SJSA1 (cell line): ENCODE measurements around the gene LIME1. TPM values are rescaled to one million over a fixed set of nuclear protein-coding genes. Genes with fewer than 3 reads are reported as not detected.

Experiments used
- DNase-seq, 2 experiments: peaks; one replicate each; pipeline ENCODE4 v3.0.0-alpha.2; 2015 to 2020; ENCODE audit warnings: low spot score in 2 of 2, low read depth in 1 of 2
- H3K27ac ChIP-seq: fragments of 250-450 bp; sonication (Bioruptor Pico); 2 replicates; pipeline ENCODE4 v1.5.1; 2020; ENCODE audit warnings: mild to moderate bottlenecking, moderate library complexity
- H3K27me3 ChIP-seq: fragments of 250-450 bp; sonication (Bioruptor Pico); replicated peaks from 2 replicates; pipeline ENCODE4 v1.5.1; 2020; ENCODE audit warnings: mild to moderate bottlenecking, moderate library complexity
- H3K36me3 ChIP-seq: fragments of 250-450 bp; sonication (Bioruptor Pico); 2 replicates; pipeline ENCODE4 v1.5.1; 2020; ENCODE audit warnings: mild to moderate bottlenecking
- H3K4me1 ChIP-seq: fragments of 250-450 bp; sonication (Bioruptor Pico); replicated peaks from 2 replicates; pipeline ENCODE4 v1.6.1; 2021; ENCODE audit warnings: mild to moderate bottlenecking
- H3K4me3 ChIP-seq: fragments of 250-450 bp; sonication (Bioruptor Pico); 2 replicates; pipeline ENCODE4 v1.5.1; 2020; ENCODE audit warnings: mild to moderate bottlenecking
- H3K9me3 ChIP-seq: fragments of 250-450 bp; sonication (Bioruptor Pico); replicated peaks from 2 replicates; pipeline ENCODE4 v1.5.1; 2020; ENCODE audit warnings: mild to moderate bottlenecking
- total RNA-seq: library from RNA; depleted of rRNA; stranded (reverse); fragments of >200 nt; shearing (Covaris generic); gene quantifications from 2 replicates; pipeline ENCODE4 v1.2.3, GENCODE V29; 2014

Gene LIME1
- total RNA-seq, 1 experiment from 2014 or later: 10.2 TPM

- H3K27ac ChIP-seq: no peak overlapping the region
- peaks cover 30% of the 10 kb centered on the region for H3K4me1 ChIP-seq
Observed at GRCh38 chr20:63701329-63702035, 35.0 kb upstream of the LIME1 start.

GRCh38 chr20:63702036-63702665 is 34.3 kb upstream of the LIME1 start:
- Histone ChIP-seq H3K27me3 (no peaks in the 10 kb centered on the region), H3K27ac (no peak overlapping the region), H3K36me3 (peaks cover 74% of the 10 kb centered on the region), H3K4me3 (no peak overlapping the region), H3K9me3 (no peaks in the 10 kb centered on the region), H3K4me1 (peaks cover 35% of the 10 kb centered on the region)
- DNase-seq: no peak

More at GRCh38 chr20:63701329-63702035, 35.0 kb upstream of the LIME1 start:
- Histone ChIP-seq H3K36me3 (peaks cover 74% of the 10 kb centered on the region), H3K9me3 (no peaks in the 10 kb centered on the region), H3K27me3 (no peaks in the 10 kb centered on the region), H3K4me3 (no peak overlapping the region)
- DNase-seq: no peak

DNA sequence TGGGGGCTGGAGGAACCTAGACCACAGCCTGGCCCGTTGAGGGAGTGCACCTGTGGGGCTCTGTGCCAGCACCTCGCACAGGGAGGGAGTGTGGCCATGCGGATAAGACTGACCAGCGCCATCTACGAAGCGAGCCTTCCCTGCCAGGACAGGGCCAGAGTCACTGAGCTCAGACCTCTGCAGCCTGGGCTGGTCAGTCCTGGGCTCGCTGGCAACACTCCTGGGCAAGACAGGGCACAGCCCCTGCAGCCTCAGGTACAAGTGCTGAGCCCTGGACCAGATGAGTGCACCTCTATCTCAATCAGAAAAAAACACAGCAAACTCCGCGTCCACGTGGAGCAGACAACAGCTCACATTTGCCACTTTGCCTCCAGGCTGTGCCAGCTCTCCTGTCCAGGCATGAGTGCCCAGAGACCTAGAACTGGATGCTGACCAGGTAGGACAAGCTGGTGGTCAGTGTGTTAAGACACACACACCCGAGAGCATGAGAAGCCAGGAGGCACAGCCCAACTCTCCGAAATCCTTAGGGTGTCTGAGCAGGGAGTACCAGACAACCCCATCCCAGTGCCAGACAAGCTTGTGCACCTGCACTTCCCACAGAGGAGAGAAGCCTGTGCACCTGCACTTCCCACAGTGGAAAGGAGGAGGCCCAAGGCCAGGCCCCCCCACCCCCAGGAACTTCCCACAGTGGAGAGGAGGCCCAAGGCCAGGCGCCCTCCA is 33.6 kb upstream of the LIME1 start:
- H3K4me3 ChIP-seq: no peak overlapping the region
- peaks cover 74% of the 10 kb centered on the region for H3K36me3 ChIP-seq
- H3K27ac ChIP-seq: no peak overlapping the region
- no peaks in the 10 kb centered on the region for H3K27me3 ChIP-seq
- H3K4me1 ChIP-seq: peaks cover 36% of the 10 kb centered on the region
- peaks cover 7% of the 10 kb centered on the region for H3K9me3 ChIP-seq
- no peak for DNase-seq

DNA sequence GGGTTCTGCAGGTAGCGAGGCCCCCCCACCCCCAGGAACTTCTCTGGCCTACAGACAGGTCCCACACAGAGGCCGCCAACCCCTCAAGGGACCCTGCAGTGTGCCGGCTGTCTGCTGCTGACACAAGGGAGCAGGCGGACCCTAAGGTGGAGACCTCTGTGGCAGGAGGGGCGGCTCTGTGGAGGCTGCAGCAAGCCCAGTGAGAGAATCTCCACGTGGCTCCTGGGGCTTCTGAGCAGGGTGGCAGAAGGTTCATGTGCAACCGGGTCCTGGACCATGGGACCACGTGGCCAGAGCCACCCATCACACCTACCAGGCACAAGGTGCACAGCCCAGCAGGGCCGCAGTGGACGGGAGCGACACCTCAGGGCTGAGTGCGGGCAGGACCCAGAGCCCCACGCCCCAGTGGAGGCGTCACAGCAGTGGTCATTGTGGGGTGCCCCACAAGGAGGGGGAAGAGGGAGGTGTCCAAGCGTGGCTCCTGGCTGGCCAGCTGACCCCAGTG is 32.9 kb upstream of the LIME1 start:
- no peak for DNase-seq
- no peaks in the 10 kb centered on the region for H3K27me3 ChIP-seq
- peaks cover 74% of the 10 kb centered on the region for H3K36me3 ChIP-seq
- H3K4me3 ChIP-seq: no peak overlapping the region
- H3K27ac ChIP-seq: no peak overlapping the region
- peaks cover 8% of the 10 kb centered on the region for H3K9me3 ChIP-seq
- H3K4me1 ChIP-seq: peaks cover 33% of the 10 kb centered on the region

- DNase-seq: no peak
- Histone ChIP-seq H3K4me1 (peaks cover 33% of the 10 kb centered on the region), H3K36me3 (peaks cover 78% of the 10 kb centered on the region)
Observed at GRCh38 chr20:63703976-63704748, 32.3 kb upstream of the LIME1 start.

GRCh38 chr20:63704749-63705117 is 31.7 kb upstream of the LIME1 start:
- Histone ChIP-seq H3K27me3 (no peaks in the 10 kb centered on the region), H3K4me3 (no peak overlapping the region), H3K27ac (no peak overlapping the region), H3K36me3 (peaks cover 78% of the 10 kb centered on the region), H3K9me3 (peaks cover 8% of the 10 kb centered on the region), H3K4me1 (peaks cover 28% of the 10 kb centered on the region)
- DNase-seq: no peak

More at GRCh38 chr20:63703976-63704748, 32.3 kb upstream of the LIME1 start:
- H3K27ac ChIP-seq: no peak overlapping the region
- peaks cover 8% of the 10 kb centered on the region for H3K9me3 ChIP-seq
- no peak overlapping the region for H3K4me3 ChIP-seq
- no peaks in the 10 kb centered on the region for H3K27me3 ChIP-seq

DNA sequence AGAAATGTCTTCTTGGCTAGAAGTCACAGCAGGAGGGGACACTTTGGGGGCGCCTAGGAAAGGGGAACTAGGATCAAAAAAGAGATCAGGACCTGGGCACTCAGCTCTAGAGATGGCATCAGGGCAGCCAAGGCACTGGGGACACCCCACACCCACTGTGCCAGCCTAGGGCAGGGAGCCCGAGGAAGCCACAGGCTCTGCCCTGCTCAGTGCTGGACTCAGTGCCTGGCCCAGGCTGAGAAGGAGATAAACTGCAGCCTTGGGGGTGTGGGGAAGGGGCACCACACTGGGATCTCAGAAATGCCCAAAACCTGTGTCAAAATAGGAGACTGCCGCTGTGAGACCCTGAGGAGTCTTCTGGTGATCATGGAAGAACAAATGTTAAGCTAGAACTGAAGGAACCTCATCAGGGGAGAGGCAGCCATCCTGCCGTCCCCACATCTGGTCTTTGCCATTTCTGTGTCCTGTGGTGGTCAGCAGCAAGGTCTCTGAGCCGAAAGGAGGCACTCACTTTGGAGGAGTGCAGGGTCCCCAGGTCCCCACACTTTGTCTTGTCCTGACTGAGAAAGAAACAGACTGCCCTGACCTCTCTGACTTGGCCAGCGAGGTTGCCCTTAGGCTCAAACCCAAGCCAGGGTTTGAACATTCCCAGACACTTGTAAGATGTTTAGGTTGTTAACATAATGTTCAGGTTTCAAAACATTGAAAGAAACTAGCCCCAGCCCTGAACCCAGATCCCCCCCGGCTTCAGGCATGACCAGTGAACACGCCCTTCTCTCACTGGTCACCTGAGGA is 31.0 kb upstream of the LIME1 start:
- H3K9me3 ChIP-seq: peaks cover 8% of the 10 kb centered on the region
- peaks cover 76% of the 10 kb centered on the region for H3K36me3 ChIP-seq
- H3K4me1 ChIP-seq: peaks cover 24% of the 10 kb centered on the region
- no peak overlapping the region for H3K27ac ChIP-seq
- H3K27me3 ChIP-seq: no peaks in the 10 kb centered on the region
- H3K4me3 ChIP-seq: no peak overlapping the region
- DNase-seq: no peak

GRCh38 chr20:63706027-63706695 is 30.3 kb upstream of the LIME1 start:
- peaks cover 81% of the 10 kb centered on the region for H3K36me3 ChIP-seq

DNA sequence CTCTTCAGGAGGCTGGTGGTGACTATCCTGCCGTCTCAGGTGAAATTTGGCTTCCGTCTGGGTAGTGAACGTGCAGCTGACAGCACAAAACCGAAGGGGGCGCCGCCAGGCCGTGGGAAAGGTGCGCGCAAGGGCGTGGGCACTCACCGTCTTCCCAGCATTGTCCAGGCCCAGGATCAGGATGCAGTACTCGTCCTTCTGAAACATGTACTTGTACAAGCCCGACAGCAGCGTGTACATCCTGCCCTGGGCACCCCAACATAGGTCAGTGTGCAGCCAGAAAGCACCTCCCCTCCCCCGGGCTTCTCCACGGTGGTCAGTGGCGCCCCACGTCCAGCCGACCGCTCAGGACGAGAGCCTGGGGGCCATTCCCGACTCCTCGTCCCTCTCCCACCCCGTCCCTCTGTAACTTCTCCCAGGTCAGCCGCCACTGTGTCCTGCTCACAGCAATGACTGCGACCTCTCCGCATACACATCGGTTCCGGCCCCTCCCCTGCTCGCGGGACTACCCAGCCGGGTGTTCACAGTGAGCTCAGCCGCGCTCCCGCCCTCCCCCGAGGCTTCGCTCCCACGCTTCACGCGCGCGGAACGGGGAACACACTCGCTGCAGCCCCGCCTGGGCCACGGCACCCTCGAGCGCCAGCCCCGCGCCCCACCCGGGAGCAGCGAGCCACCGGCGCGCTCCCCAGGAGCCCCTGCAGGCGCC is 29.5 kb upstream of the LIME1 start:
- Histone ChIP-seq H3K36me3 (peaks cover 89% of the 10 kb centered on the region), H3K27me3 (no peaks in the 10 kb centered on the region), H3K4me3 (peak overlapping the region; percentile 89), H3K9me3 (peaks cover 8% of the 10 kb centered on the region), H3K4me1 (peaks cover 24% of the 10 kb centered on the region), H3K27ac (peak overlapping the region; percentile 74)
- peak in 1 of 2 experiments; percentile 61 for DNase-seq

More at GRCh38 chr20:63706027-63706695, 30.3 kb upstream of the LIME1 start:
- Histone ChIP-seq H3K27me3 (no peaks in the 10 kb centered on the region), H3K4me3 (peak overlapping the region; percentile 89), H3K4me1 (peaks cover 24% of the 10 kb centered on the region), H3K9me3 (peaks cover 8% of the 10 kb centered on the region), H3K27ac (no peak overlapping the region)
- no peak for DNase-seq

- peaks cover 92% of the 10 kb centered on the region for H3K36me3 ChIP-seq
- peak; percentile 78 to 79 for DNase-seq
- peaks cover 8% of the 10 kb centered on the region for H3K9me3 ChIP-seq
- H3K27me3 ChIP-seq: no peaks in the 10 kb centered on the region
- H3K4me1 ChIP-seq: peaks cover 24% of the 10 kb centered on the region
- H3K4me3 ChIP-seq: peak within 1 kb of the TSS; percentile 89
- peak within 1 kb of the TSS; percentile 74 for H3K27ac ChIP-seq
Observed at GRCh38 chr20:63707558-63708300, 28.7 kb upstream of the LIME1 start, which contains the start of the genes ARFRP1 and ZGPAT. TSS of gene ARFRP1 (minus strand) at chr20:63707976. CDS start at chr20:63707091, 885 bp downstream. TSS of gene ZGPAT (plus strand) at chr20:63708039. CDS start at chr20:63708581, 542 bp downstream.
